Activated CD8-positive, alpha-beta memory T cell treated with anti-CD3 and anti-CD28 coated beads, Interleukin-2, amount 50 U/mL, for 1 hour (primary cell): ENCODE measurements around the gene PAFAH2.
"Not testable (repeated sequence)": the region's sequence is repeated elsewhere in the genome, so short reads cannot be mapped to it uniquely, and the experiment has no call there.

Source experiments
- DNase-seq: peaks from one replicate; pipeline ENCODE4 v3.0.0-alpha.2; 2020; ENCODE audit errors: extremely low read depth

Gene PAFAH2

DNA sequence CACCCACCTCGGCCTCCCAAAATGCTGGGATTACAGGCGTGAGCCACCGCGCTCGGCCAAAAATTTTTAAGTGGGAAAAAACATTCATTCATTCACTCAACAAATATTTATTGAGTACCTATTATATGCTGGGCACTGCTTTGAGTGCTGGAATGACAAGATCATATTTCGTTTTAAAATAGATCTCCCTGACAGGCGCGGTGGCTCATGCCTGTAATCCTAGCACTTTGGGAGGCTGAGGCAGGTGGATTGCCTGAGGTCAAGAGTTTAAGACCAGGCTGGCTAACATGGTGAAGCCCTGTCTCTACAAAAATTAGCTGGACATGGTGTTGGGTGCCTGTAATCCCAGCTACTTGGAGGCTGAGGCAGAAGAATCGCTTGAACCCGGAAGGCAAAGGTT lies 11.1 kb downstream of the PAFAH2 start:
- DNase-seq: not testable (repeated sequence)

GRCh38 chr1:25985670-25986069 lies 12.2 kb downstream of the PAFAH2 start:
- DNase-seq: no peak

GRCh38 chr1:25985171-25985570 lies 12.7 kb downstream of the PAFAH2 start:
- DNase-seq: no peak

GRCh38 chr1:25979210-25979609 lies 18.7 kb downstream of the PAFAH2 start:
- no peak for DNase-seq

- no peak for DNase-seq
Observed at GRCh38 chr1:25978403-25978802, 19.5 kb downstream of the PAFAH2 start.

DNA sequence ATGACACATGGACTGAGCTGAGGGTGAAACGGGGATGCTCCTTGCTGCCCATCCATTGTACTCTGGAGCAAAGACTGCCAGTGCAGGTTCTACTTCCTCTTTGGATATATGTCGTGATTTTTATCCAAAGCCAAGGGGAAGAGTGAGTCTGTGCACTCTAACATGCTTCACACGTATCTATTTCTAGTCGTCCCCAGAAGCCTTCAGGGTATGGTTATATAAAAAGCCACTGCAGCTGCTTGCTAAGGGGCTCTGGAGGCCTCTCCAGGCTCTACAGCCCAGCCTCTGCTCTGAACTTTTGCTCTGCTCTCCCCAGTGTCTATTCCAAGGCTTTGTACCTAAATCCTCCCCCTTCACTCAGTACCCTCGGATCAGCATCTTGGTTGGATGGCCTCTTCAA lies 20.1 kb downstream of the PAFAH2 start:
- no peak for DNase-seq

- DNase-seq: no peak
Observed at GRCh38 chr1:25973610-25974321, 24.1 kb downstream of the PAFAH2 start.

DNA sequence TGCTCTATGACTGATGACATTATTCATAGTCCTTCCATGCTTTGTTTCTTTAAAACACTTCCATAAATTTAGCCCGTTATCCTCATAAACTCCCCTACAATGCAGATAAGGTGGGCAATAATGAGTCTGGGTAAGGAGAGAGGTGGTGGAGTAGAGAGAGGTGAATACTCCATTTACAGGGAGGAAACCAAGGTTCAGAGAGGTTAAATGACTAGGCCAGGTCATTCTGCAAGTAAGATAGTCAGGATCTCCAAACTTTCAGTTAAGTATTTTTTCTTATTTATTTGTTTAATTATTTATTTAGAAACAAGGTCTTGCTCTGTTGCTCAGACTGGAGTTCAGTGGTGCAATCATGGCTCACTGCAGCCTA lies 26.1 kb downstream of the PAFAH2 start:
- DNase-seq: no peak

- no peak for DNase-seq
Observed at GRCh38 chr1:25971066-25971810, 26.6 kb downstream of the PAFAH2 start.

- no peak for DNase-seq
Observed at GRCh38 chr1:25967308-25967707, 30.6 kb downstream of the PAFAH2 start.

DNA sequence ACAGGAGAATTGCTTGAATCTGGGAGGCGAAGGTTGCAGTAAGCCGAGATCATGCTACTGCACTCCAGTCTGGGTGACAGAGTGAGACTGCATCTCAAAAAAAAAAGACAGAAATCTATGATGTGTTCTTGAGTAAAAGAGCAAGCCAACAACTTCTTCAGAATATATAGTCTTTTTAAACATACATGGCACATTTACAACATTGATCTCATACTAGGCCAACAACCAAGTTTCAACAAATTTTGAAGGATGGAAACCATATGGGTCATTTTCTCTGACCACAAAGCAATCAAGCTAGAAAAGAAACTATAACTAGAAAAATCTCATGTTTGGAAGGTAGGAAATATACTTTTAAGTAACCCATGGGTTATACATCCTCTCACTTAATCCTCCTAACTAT lies 38.3 kb downstream of the PAFAH2 start:
- no peak for DNase-seq

- no peak for DNase-seq
Observed at GRCh38 chr1:25958465-25958864, 39.4 kb downstream of the PAFAH2 start.

- DNase-seq: no peak
Observed at GRCh38 chr1:25955553-25955952, 42.3 kb downstream of the PAFAH2 start.

DNA sequence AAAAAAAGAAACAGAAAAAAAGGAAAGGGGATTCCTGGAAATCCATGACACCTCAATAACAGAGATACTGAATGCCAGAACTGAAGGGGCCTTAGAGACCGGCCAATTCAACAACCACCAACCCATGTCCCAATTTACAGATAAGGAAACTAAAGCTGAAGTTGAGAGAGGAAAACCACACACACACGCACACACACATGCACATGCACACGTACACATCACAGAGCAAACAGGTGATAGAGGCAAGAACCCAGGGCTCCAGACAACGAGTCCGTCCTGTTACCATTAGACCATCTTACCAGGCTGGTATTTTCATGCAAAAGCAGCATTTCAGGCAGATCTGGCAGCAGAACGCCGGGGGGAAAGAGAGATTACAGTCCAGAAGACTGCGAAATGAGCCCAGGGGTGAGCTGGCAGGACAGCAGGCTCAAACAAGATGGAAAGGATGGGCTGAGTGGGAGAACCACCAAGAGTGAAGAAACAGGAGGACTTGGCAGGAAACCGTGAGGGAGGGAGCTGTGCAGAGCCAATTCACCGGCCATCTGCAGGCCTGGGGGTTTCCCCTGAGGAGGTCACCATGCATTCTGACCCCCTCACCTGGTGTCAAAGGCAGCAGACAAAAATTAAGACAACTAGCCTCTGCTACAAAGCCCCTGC lies 43.5 kb downstream of the PAFAH2 start:
- no peak for DNase-seq

DNA sequence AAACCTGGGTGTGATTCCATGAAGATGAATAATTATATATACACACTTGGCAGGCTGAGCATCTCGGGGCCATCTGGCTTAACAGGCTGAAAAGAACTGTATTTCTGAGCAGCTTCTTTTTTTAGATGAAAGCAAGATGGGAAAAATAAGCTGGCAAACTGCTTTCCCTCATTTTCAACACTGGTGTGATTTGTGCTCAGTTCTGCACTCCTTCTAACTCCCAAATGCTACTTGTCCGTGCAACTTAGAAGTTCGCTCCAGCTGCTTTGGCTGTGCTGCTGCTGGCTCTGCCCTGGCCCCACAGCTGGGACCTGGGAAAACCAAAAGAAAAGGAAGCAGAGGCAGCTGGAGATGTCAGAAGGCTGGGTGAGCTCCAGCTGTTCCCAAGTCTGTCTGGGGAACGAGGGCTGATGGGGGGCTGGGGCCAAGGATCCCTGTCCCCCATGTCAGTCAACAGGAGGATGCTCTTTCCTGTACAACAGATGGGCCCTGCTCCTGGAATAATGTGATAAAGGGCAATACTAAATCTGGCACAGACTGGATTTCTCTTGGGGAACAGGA lies 44.9 kb downstream of the PAFAH2 start:
- DNase-seq: no peak

DNA sequence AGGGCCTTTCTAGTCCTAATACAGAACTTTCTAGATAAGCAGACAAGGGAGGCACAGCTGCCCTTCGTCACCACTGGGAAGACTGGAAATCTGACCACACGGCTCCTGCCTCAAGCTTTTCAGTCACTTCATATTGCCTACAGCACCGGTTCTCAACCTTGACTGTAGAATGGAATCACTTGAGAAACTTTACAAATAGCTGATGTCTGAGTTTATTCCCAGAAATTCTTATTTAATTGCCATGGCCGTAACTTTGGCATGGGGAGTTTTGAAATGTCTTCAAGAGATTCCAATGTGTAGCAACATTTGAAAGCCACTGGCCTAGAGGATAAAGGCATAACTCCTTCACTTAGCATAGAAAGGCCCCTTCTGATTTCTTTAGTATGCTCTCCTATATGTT lies 49.2 kb downstream of the PAFAH2 start:
- DNase-seq: no peak

- DNase-seq: no peak
Observed at GRCh38 chr1:25947027-25947426, 50.8 kb downstream of the PAFAH2 start.

DNA sequence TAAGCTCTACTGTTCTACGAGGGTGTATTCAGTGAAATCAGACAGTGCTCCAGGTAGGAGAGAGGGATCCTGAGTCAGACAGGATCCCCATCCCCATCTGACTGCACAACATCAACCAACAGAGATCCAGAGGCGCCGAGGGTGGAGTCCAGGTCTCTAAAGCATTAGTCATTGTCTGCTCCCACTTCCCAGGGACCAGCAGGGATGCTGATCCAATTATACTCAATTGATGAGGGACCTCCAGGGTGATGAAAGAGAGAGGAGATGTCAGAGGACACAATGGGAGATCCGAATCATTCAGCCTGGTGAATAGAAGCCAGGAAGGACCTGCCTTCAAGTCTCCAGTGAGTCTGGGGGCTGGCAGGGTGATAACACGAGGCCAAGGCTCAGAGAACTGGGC lies 52.1 kb downstream of the PAFAH2 start:
- no peak for DNase-seq

GRCh38 chr1:25944986-25945385 lies 52.9 kb downstream of the PAFAH2 start:
- DNase-seq: no peak

- not testable (repeated sequence) for DNase-seq
Observed at GRCh38 chr1:25943511-25943910, 54.4 kb downstream of the PAFAH2 start.

DNA sequence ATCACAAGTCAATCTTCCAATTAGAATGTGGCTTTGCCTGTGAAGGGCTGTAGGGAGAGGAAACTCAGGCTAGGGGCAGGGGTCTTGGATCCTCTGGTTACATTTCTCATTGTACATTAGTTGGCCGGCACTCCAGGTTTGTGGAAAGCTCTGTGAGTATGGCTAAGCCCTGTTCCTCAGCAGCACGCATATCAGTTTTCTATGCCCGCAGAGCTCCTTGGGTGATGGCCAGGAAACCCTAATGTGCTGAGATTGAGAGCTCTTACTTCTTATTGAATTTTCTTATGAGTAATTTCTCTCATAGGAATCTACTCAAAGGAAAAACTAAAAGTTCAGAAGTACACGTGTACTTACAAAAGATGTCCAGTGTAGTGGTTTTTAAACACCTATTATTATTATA lies 60.9 kb downstream of the PAFAH2 start:
- DNase-seq: no peak

DNA sequence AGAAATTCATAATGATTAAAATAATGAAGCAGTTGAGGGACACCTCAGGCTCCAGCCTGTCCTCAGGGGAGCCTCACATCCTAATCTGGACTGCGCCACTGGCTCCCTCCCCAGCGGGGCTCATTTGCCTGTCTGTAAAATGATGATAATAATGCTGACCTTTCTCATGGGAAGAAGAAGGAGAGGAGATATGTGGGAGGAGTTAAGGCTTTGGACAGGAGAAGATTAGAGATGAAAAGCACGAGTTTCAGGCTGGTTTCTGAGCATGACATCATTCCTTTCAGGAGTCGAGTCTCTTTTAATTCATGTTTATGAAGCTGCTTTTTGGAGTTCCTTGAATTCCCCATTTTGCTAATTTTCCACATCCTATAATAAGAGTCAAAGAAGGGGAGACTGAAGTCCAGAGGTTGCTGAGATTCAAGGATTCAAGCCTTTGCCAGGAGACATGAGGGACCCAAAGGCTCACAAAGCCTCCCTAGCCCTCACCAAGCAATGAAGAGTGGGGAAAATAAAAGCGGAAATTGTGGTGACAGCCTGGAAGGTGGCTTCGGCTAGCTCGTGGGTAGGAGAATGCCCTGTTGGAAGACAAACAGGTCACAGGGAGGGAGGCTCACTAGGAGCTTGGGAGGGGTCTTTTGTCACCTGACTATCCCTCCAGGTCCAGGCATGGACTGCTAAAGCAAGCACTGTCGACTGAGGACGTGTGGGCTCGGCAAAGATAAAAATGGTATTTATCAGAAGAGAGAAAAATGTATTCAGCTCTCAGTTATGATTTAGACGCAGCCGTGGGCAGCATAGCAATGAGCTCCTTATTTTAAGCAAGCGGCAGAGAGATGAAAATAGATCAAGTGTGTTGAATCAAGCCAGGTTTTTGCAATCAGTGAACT lies 64.1 kb downstream of the PAFAH2 start:
- DNase-seq: no peak
